ENCODE measurements around the gene PLA2G4D. TPM values are rescaled to one million over a fixed set of nuclear protein-coding genes. Genes with fewer than 3 reads are reported as not detected.

PLA2G4D gene
- total RNA-seq, 1 donor from 2014 or later: not detected

DNA sequence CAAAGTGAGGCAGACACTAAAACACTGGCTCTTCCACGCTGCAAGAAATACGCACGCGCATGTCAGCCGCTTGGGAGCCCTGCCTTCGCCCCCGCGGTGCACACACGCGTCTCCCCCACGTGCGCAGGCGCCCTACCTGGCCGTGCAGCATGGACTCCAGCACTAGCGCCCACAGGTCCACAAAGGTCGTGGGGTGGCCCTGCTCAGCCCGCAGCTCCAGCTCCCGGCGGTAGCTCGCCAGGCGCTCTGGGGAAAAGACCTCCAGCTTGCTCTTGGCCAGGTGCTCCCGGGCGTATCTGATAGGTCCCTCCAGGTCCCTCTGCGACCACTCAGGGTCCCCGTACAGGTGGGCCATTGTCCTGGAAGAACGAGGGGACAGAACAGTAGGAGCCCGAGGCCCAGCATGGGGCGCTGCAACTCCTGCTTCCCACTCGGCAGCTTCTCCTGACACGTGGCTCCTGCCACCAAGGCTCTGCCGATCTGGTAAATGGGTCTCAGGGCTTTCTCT, 14.9 kb downstream of the PLA2G4D start:
- no peaks in the 10 kb centered on the region for H3K9me3 Mint-ChIP-seq
- peaks cover 40% of the 10 kb centered on the region for H3K27me3 Mint-ChIP-seq (ENCODE audit: low read depth)
- no peaks in the 10 kb centered on the region for H3K36me3 Mint-ChIP-seq (ENCODE audit: low read depth)
- H3K27ac Mint-ChIP-seq (ENCODE audit: unreplicated experiment): no peak overlapping the region
- peaks cover 7% of the 10 kb centered on the region for H3K4me1 Mint-ChIP-seq
- H3K4me3 Mint-ChIP-seq: no peak overlapping the region
- TF ChIP-seq, protein P1, sequence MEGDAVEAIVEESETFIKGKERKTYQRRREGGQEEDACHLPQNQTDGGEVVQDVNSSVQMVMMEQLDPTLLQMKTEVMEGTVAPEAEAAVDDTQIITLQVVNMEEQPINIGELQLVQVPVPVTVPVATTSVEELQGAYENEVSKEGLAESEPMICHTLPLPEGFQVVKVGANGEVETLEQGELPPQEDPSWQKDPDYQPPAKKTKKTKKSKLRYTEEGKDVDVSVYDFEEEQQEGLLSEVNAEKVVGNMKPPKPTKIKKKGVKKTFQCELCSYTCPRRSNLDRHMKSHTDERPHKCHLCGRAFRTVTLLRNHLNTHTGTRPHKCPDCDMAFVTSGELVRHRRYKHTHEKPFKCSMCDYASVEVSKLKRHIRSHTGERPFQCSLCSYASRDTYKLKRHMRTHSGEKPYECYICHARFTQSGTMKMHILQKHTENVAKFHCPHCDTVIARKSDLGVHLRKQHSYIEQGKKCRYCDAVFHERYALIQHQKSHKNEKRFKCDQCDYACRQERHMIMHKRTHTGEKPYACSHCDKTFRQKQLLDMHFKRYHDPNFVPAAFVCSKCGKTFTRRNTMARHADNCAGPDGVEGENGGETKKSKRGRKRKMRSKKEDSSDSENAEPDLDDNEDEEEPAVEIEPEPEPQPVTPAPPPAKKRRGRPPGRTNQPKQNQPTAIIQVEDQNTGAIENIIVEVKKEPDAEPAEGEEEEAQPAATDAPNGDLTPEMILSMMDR (conservative IDR thresholded peaks at IDR 0.05): no peak
- no peak for DNase-seq (ENCODE audit: low read depth, low spot score)

DNA sequence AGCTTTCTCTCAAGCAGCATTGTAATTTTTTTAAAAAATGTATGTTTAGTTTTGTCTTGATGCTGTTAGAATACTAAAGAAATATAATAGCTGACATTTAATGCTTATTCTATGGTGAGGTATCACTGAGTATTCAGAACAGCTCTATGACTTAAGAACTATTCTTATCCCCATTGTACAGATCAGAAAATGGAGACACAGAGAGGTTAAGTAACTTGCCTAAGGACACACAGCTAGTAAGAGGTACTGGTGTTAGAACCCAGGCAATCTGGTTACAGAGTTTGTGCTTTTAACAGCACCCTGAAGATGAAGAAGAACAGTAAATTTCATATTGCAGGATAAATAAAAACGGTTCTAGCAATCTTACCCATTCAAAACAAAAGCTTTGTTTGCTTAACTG, 15.5 kb downstream of the PLA2G4D start:
- H3K27me3 Mint-ChIP-seq (ENCODE audit: low read depth): peaks cover 37% of the 10 kb centered on the region
- no peaks in the 10 kb centered on the region for H3K9me3 Mint-ChIP-seq
- no peak overlapping the region for H3K4me3 Mint-ChIP-seq
- peaks cover 7% of the 10 kb centered on the region for H3K4me1 Mint-ChIP-seq
- no peak for DNase-seq (ENCODE audit: low read depth, low spot score)
- H3K27ac Mint-ChIP-seq (ENCODE audit: unreplicated experiment): no peak overlapping the region
- no peaks in the 10 kb centered on the region for H3K36me3 Mint-ChIP-seq (ENCODE audit: low read depth)
- TF ChIP-seq, protein P1 (conservative IDR thresholded peaks at IDR 0.05): no peak

DNA sequence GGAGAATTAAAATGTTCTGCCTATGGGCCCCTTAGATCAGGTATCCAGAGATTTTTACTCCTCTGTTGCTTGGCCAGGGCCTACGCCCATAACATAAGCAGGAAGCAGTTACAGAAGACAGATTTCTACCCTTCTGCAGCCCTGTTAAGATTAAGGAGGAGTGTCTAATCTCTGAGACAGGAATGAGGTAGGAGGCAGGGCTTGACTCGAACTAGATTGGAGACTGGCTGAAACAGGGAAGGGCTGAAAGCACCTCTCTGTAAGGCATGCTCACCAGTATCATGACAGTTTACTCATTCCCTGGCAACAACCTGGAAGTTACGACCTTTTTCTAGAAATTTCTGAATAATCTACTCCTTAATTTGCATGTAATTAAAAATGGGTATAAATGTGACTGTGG, 16.7 kb downstream of the PLA2G4D start:
- Mint-ChIP-seq H3K4me1 (peaks cover 7% of the 10 kb centered on the region), H3K36me3 (ENCODE audit: low read depth) (no peaks in the 10 kb centered on the region), H3K27me3 (ENCODE audit: low read depth) (peaks cover 37% of the 10 kb centered on the region), H3K4me3 (no peak overlapping the region), H3K9me3 (no peaks in the 10 kb centered on the region), H3K27ac (ENCODE audit: unreplicated experiment) (no peak overlapping the region)
- TF ChIP-seq, protein P1 (conservative IDR thresholded peaks at IDR 0.05): no peak
- DNase-seq (ENCODE audit: low read depth, low spot score): no peak

DNA sequence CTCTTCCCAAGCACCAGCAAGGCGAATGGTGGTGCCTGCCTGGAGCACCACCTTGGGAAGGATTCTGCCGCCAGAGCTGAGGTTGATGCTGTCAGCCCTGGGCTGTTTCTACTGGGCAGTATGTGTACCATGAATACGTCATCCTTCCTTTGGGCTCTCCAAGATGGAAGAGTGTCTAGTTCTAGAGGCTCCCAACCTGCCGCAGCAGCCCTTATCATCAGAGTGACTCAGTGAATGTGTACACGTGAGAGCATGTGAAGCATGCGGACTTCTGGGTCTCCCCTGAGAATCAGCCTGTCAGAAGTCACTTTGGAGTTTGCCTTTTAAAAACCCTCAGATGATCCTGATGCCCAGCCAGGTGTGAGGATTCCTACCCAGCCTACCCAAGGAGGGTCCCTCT, 20.9 kb downstream of the PLA2G4D start:
- no peak overlapping the region for H3K27ac Mint-ChIP-seq (ENCODE audit: unreplicated experiment)
- peaks cover 7% of the 10 kb centered on the region for H3K27me3 Mint-ChIP-seq (ENCODE audit: low read depth)
- DNase-seq (ENCODE audit: low read depth, low spot score): no peak
- no peak overlapping the region for H3K4me3 Mint-ChIP-seq
- no peaks in the 10 kb centered on the region for H3K9me3 Mint-ChIP-seq
- no peaks in the 10 kb centered on the region for H3K36me3 Mint-ChIP-seq (ENCODE audit: low read depth)
- no peaks in the 10 kb centered on the region for H3K4me1 Mint-ChIP-seq
- TF ChIP-seq, protein P1 (conservative IDR thresholded peaks at IDR 0.05): no peak

DNA sequence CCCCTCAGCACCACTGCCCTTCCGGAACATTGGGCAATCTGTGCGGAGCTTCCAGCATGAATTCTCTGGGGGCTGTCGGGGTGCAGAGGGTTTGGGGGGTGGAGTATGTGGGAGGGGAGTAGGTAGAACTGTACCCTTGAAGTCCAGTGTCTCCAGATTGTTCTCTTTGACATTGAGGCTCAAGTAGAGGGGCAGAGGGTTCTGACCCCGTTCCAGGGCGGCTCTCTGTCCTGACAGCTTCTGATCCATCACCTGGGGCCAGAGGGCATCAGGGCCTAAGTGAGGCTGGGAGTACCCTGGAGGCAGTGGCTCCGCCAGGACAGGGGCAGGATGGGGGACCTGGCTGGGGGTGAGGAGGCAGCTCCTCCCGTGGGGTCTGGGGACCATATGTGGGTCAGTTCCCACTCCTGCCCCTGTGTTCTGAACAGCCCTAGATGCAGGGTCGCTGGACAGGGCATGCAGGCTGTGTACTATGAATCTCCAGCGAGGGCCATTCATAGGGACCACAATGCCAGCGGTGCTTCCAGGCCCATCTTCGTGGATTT, 22.1 kb downstream of the PLA2G4D start:
- H3K27ac Mint-ChIP-seq (ENCODE audit: unreplicated experiment): no peak overlapping the region
- no peak for DNase-seq (ENCODE audit: low read depth, low spot score)
- no peaks in the 10 kb centered on the region for H3K4me1 Mint-ChIP-seq
- H3K36me3 Mint-ChIP-seq (ENCODE audit: low read depth): no peaks in the 10 kb centered on the region
- H3K27me3 Mint-ChIP-seq (ENCODE audit: low read depth): no peaks in the 10 kb centered on the region
- no peak overlapping the region for H3K4me3 Mint-ChIP-seq
- H3K9me3 Mint-ChIP-seq: no peaks in the 10 kb centered on the region
- TF ChIP-seq, protein P1 (conservative IDR thresholded peaks at IDR 0.05): no peak

All from neural crest cell (in vitro differentiated cells).